OCI-LY7 (cell line): ENCODE measurements around the gene C1orf105. TPM values are rescaled to one million over a fixed set of nuclear protein-coding genes. Genes with fewer than 3 reads are reported as not detected.

Experiments used
- BruUV-seq: library from RNA; stranded (reverse); fragments of 400-500 nt; replicated peaks from 2 replicates; lab custom pipeline; 2021; lab: Mats Ljungman, UMichigan
- CTCF ChIA-PET: fragments of 300-600 bp; sonication (Branson Sonifier 250); formaldehyde crosslinking; loops from one replicate; lab custom pipeline; 2022; ENCODE audit warnings: antibody characterized with exemption; ENCODE audit not compliant: unreplicated experiment; lab: Charles Lee
- POLR2A ChIA-PET: fragments of 300-600 bp; sonication (Branson Sonifier 250); formaldehyde crosslinking; loops from one replicate; lab custom pipeline; 2022; ENCODE audit warnings: antibody characterized with exemption; lab: Charles Lee
- DNase-seq: peaks from one replicate; pipeline ENCODE4 v3.0.0-alpha.2; 2015; ENCODE audit warnings: low spot score
- H2AFZ ChIP-seq: fragments of 200-600 bp; sonication (generic), shearing (Covaris generic); 2 replicates; pipeline ENCODE4 v1.6.1; 2014; ENCODE audit warnings: mild to moderate bottlenecking, antibody characterized with exemption, low read length, moderate library complexity
- H3K27ac ChIP-seq: fragments of 200-600 bp; sonication (generic); 2 replicates; pipeline ENCODE4 v1.5.1; 2014; ENCODE audit warnings: mixed run types, low read depth, mild to moderate bottlenecking, moderate library complexity, low read length, inconsistent platforms; ENCODE audit not compliant: poor library complexity, severe bottlenecking
- H3K36me3 ChIP-seq: fragments of 200-600 bp; sonication (generic); 2 replicates; pipeline ENCODE4 v1.6.1; 2014; ENCODE audit warnings: mild to moderate bottlenecking, antibody characterized with exemption, low read length, moderate library complexity, mixed read lengths; ENCODE audit not compliant: insufficient read depth
- H3K4me1 ChIP-seq: fragments of 200-600 bp; sonication (generic); 2 replicates; pipeline ENCODE4 v1.5.1; 2014; ENCODE audit warnings: mild to moderate bottlenecking, low read length; ENCODE audit not compliant: insufficient read depth, poor library complexity, severe bottlenecking
- H3K4me2 ChIP-seq: fragments of 200-600 bp; sonication (generic); 2 replicates; pipeline ENCODE4 v1.6.1; 2014; ENCODE audit warnings: mild to moderate bottlenecking, low read length
- H3K4me3 ChIP-seq: fragments of 200-600 bp; sonication (generic); 2 replicates; pipeline ENCODE4 v1.5.1; 2014; ENCODE audit warnings: mild to moderate bottlenecking, low read depth, low read length; ENCODE audit not compliant: poor library complexity, severe bottlenecking
- H3K79me2 ChIP-seq: fragments of 200-600 bp; sonication (generic); 2 replicates; pipeline ENCODE4 v1.6.1; 2016; ENCODE audit warnings: low read depth, mild to moderate bottlenecking, low read length, moderate library complexity, mixed read lengths; ENCODE audit not compliant: insufficient read depth
- H3K9me2 ChIP-seq: fragments of 200-600 bp; sonication (generic); 2 replicates; pipeline ENCODE4 v1.6.1; 2016; ENCODE audit warnings: mild to moderate bottlenecking, low read length, mixed read lengths; ENCODE audit not compliant: insufficient read depth
- H3K9me3 ChIP-seq: fragments of 200-600 bp; sonication (generic); 2 replicates; pipeline ENCODE4 v1.6.1; 2014; ENCODE audit warnings: mild to moderate bottlenecking, mixed run types, low read length, mixed read lengths
- H4K20me1 ChIP-seq: fragments of 200-600 bp; sonication (generic); 2 replicates; pipeline ENCODE4 v1.6.1; 2014; ENCODE audit warnings: mild to moderate bottlenecking, antibody characterized with exemption, low read length, moderate library complexity, mixed read lengths; ENCODE audit not compliant: insufficient read depth
- EZH2phosphoT487 ChIP-seq: fragments of 200-600 bp; sonication (generic); IDR thresholded peaks from 2 replicates; pipeline ENCODE4 v1.6.1; 2018; ENCODE audit warnings: low read depth, borderline replicate concordance, mild to moderate bottlenecking, mixed run types, antibody characterized with exemption, low read length, moderate library complexity, mixed read lengths
- intact Hi-C: fragments of 100-400 bp; cut with micrococcal nuclease; formaldehyde crosslinking; loops from one replicate; pipeline ENCODE4 v1.10.0; 2022; ENCODE audit not compliant: unreplicated experiment
- total RNA-seq, 2 experiments: library from RNA; depleted of rRNA in 1 of 2; stranded (reverse); fragments of >200 nt in 1 of 2; shearing (Covaris generic) in 1 of 2; gene quantifications; 2 replicates each; pipeline ENCODE4 v1.2.3, GENCODE V29; 2014 to 2022
- TF ChIP-seq, protein P1 (sequence below): fragments of 200-600 bp; sonication (generic); conservative IDR thresholded peaks from 2 replicates; pipeline ENCODE4 v1.5.1; 2014; ENCODE audit warnings: mild to moderate bottlenecking, antibody characterized with exemption, low read length, moderate library complexity, mixed read lengths

The C1orf105 gene
- total RNA-seq, 2 experiments from 2014 or later, result not detected

DNA sequence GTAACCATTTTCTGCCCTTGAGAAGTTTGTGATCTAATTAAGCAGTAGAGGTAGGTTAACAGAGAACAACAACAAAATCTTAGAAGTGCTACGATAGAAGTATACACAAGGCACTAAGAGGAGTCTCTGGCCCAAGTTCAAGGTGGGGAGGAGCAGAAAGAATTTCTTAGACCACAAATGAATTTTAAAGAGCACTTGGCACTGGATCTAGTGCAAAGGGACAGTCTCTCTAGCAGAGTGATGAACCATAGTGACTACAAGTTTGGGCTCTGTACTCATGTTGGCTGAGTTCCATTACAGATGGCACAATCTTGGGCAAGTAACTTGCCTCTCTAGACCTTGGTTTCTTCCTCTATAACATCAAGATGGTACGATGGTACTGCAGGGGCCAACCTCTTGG is 56.7 kb downstream of the C1orf105 start:
- no peak overlapping the region for H2AFZ ChIP-seq
- H3K9me2 ChIP-seq, result peaks cover 3% of the 10 kb centered on the region; the same call in 1 of the 2 replicates
- no TSS peak for BruUV-seq
- H4K20me1 ChIP-seq, result no peaks in the 10 kb centered on the region
- no peak overlapping the region for H3K4me2 ChIP-seq
- no peak overlapping the region for H3K4me3 ChIP-seq
- intact Hi-C loops, result no loop called here
- TF ChIP-seq, protein P1, sequence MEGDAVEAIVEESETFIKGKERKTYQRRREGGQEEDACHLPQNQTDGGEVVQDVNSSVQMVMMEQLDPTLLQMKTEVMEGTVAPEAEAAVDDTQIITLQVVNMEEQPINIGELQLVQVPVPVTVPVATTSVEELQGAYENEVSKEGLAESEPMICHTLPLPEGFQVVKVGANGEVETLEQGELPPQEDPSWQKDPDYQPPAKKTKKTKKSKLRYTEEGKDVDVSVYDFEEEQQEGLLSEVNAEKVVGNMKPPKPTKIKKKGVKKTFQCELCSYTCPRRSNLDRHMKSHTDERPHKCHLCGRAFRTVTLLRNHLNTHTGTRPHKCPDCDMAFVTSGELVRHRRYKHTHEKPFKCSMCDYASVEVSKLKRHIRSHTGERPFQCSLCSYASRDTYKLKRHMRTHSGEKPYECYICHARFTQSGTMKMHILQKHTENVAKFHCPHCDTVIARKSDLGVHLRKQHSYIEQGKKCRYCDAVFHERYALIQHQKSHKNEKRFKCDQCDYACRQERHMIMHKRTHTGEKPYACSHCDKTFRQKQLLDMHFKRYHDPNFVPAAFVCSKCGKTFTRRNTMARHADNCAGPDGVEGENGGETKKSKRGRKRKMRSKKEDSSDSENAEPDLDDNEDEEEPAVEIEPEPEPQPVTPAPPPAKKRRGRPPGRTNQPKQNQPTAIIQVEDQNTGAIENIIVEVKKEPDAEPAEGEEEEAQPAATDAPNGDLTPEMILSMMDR, result no peak
- no peak for TF ChIP-seq EZH2phosphoT487
- H3K27ac ChIP-seq, result no peak overlapping the region
- H3K9me3 ChIP-seq, result no peaks in the 10 kb centered on the region
- ChIA-PET POLR2A (no interaction called here), CTCF (no interaction called here)
- no peaks in the 10 kb centered on the region for H3K79me2 ChIP-seq
- no peaks in the 10 kb centered on the region for H3K36me3 ChIP-seq
- H3K4me1 ChIP-seq, result no peaks in the 10 kb centered on the region
- DNase-seq, result no peak

DNA sequence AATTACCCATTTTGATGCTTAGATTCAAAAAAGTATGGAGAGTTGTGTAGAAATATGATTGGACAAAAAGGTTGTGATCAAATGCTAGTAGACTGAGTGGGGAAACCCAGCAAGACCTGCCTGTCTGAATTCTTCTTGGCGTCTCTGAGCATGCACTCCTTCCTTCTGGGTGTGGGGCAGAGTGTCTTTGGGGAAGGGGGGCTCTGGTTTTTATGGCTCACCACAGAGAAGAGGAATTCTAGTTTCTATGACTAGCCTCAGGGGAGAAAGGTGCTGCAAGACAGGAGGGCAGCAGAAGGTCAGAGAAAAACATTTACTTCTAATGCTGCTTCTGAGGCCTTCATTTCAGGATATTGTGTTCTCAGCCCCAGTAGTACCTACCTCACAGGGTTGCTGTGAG is 57.3 kb downstream of the C1orf105 start:
- Histone ChIP-seq H3K4me2 (no peak overlapping the region), H2AFZ (no peak overlapping the region), H3K27ac (no peak overlapping the region), H3K79me2 (no peaks in the 10 kb centered on the region), H3K9me2 (peaks cover 3% of the 10 kb centered on the region; the same call in 1 of the 2 replicates), H3K4me1 (no peaks in the 10 kb centered on the region), H3K9me3 (no peaks in the 10 kb centered on the region), H3K36me3 (no peaks in the 10 kb centered on the region), H4K20me1 (no peaks in the 10 kb centered on the region), H3K4me3 (no peak overlapping the region)
- BruUV-seq, result no TSS peak
- ChIA-PET CTCF (no interaction called here), POLR2A (no interaction called here)
- intact Hi-C loops, result no loop called here
- no peak for DNase-seq
- no peak for TF ChIP-seq EZH2phosphoT487
- TF ChIP-seq, protein P1, result no peak

- Histone ChIP-seq H3K4me3 (no peak overlapping the region), H3K79me2 (no peaks in the 10 kb centered on the region), H4K20me1 (no peaks in the 10 kb centered on the region), H3K4me1 (no peaks in the 10 kb centered on the region), H3K36me3 (no peaks in the 10 kb centered on the region), H3K9me3 (no peaks in the 10 kb centered on the region), H3K27ac (no peak overlapping the region), H3K9me2 (peaks cover 3% of the 10 kb centered on the region; the same call in 1 of the 2 replicates), H3K4me2 (no peak overlapping the region), H2AFZ (no peak overlapping the region)
- ChIA-PET POLR2A (no interaction called here), CTCF (no interaction called here)
- no peak for DNase-seq
- BruUV-seq, result no TSS peak
- intact Hi-C loops, result no loop called here
- TF ChIP-seq, protein P1, result no peak
- TF ChIP-seq EZH2phosphoT487, result no peak
These were observed 58.0 kb downstream of the C1orf105 start for GRCh38 chr1:172478485-172478884.
